GM21390 (cell line): Measurements from ENCODE around the gene GNG2.
A peak's percentile ranks its signal among the peaks of the same experiment; 100 is the strongest.

ENCODE experiments used
- ATAC-seq: cut with Tn5 transposase; IDR thresholded peaks from one replicate; pipeline ENCODE4 v1.9.1; 2021; ENCODE audit not compliant: unreplicated experiment

GNG2 gene

GRCh38 chr14:51855234-51855633, 5.2 kb upstream of the GNG2 start:
- no peak for ATAC-seq

- no peak for ATAC-seq
Observed at GRCh38 chr14:51856792-51857296, 3.6 kb upstream of the GNG2 start.

DNA sequence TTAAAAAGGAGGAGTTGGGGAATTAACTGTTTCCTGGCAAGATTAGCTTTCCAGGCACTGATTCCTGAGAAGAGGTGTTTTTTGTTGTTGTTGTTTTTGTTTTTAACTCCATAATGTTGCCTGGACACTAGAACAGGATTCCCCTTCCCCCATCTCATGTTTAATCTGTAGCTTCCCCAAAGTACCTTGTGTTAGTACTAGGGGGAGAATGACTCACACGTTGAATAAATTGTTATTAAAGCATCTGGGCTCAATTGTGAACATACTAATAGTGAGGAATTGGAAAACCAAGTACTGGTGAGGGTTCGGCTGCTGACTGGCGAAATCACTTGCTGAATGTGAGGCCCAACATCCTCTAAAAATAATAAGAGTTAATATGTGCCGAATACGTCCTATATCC, 1.3 kb upstream of the GNG2 start:
- ATAC-seq = no peak

- ATAC-seq = peak; percentile 19
Observed at GRCh38 chr14:51860825-51861499, 550 bp downstream of the GNG2 start.

- ATAC-seq = no peak
Observed at GRCh38 chr14:51862176-51862796, 1.9 kb downstream of the GNG2 start.

- ATAC-seq = no peak
Observed at GRCh38 chr14:51862860-51863259, 2.4 kb downstream of the GNG2 start.

DNA sequence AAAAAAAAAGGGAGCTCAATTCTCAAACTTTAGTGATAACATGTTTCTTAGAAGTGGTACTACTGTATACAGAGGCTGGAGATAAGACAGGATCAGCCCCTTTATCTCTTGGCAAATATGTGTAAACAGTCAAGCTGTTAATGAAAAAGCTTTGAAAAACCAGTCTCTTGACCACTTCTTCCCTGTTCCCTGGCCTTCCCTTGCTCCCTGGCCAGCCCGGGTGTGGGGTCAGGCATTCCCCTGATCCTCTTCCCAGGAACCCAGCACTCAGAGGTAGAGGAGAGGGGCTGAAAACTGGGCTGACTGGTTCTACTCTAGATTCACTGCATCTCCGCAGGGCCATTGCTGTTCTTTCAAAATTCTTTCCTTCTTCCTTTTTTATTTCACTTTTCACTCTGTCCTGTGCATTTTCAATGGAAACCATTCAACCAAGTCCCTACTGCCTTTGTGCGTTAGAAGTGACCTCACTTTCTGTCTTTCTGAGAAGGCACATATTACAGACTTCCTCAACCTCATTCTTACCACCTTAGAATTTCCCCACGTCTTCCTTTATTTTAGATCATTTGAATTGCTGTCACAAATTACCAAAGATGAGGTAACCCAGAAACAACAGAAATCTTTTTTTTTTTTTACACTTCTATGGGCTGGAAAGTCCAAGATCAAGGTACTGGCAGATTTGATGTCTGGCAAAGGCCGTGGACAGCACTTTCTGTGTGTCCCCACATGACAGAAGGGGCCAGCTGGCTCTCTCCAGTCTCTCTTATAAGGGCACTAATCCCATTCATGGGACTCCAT, 5.7 kb downstream of the GNG2 start:
- peak; percentile 53 for ATAC-seq

DNA sequence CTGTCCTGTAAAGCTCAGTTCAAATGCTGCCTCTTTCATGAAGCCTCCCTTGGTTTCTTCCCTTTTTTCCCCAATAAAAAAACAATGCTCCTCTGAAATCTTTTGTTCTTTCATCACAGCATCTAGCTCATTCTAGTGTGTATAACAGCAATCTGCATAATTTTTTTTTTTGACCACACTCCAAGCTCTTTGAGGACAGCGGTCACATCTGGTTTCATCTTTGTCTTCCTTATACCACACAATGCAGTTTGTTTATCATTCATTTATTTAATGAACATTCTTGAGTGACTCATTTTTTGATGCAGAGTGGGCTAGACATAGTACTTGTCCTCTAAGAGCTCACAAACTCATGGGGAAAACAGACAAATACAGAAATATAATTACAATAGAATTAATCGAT, 7.3 kb downstream of the GNG2 start:
- no peak for ATAC-seq

DNA sequence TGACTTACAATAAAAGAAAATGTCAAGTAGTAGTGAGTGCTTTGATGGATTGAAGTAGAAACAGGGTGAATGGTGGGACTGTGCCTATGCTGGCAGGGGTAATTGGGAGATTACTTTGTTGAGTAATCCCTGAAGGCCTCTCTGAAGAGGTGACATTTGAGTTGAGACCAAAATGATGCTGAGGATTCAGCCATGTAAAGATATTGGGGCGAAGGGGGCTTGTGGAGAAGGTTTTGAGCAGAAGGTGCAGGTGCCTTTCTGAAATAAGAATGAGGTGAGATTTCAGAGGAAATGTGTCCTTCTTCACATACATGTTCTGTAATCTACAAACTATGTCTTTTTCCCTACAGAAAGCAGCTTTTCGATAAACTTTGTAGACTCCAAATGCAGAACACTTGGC, 8.0 kb downstream of the GNG2 start:
- ATAC-seq = no peak

- no peak for ATAC-seq
Observed at GRCh38 chr14:51869411-51870100, 9.1 kb downstream of the GNG2 start.

- ATAC-seq = no peak
Observed at GRCh38 chr14:51870606-51871005, 10.2 kb downstream of the GNG2 start.

GRCh38 chr14:51871846-51872245, 11.4 kb downstream of the GNG2 start:
- ATAC-seq = no peak

DNA sequence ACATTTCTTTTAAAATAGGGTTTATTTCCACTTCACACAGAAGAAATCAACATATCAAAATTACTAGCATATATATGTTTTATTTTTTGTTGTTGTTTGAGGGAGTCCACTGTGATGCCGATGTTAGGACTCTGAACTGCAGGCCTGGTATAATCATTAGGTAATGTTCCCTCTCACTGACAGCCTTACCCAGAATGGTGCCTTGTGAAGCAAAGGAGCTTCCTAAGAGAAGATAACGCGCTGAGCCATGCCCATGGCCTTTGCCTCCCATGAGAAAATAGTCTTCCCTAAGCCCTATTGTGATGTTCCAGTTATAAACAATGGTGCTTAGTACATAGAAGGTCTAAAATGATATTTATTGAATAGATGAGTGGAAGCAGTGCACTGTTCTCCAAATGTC, 12.0 kb downstream of the GNG2 start:
- no peak for ATAC-seq

DNA sequence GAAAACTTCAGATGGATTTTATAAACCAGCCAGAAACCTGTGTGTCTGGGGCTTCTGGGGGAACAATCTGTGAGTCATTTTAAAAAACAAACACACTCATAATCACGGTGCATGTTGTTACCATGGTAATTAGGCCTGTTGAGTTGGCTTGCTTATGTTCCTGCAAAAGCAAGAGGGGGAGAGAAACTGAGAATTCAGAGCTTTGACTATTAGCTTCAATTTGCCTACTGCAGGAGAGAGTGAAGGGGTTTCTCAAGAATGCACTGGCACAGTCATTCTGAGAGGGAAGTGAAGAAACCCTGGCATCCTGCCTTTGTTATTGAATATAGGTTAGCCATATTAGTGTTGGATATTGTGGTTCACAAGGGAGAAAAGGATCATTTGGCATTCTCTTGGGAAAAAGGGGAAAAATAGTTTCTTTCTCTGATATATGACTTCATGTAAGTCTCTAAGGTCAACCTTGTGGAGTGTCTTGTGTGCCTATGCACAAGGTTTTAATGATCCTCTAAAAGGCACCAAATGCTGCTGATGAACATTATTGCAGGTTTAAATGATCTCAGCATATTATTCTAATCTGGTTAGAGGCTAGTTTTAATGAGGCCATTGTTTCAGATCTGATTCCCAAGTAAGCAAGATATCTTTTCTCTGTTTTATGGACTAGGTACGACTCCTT, 12.9 kb downstream of the GNG2 start:
- ATAC-seq = peak; percentile 96

DNA sequence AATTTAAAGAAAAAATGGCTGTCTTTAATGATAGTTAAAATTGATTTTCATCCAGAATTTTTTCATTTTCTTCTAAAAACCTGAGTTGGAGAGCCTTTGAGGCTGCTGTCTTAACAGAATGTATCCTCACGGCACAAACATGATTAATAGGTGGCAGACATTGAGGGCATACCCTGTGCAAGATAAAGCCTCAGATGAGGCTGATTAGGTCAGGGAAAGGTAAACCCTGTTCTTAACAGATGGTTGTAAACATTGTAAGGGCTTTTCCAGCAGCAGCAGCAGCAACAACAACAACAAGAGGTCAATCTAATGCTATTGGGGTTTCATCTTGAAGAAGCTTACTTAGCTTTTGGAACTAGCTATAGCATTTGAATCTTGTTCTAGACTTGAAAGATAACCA, 17.4 kb downstream of the GNG2 start:
- no peak for ATAC-seq

GRCh38 chr14:51879170-51879569, 18.8 kb downstream of the GNG2 start:
- ATAC-seq = no peak

- peak; percentile 50 for ATAC-seq
Observed at GRCh38 chr14:51880835-51881580, 20.6 kb downstream of the GNG2 start.

GRCh38 chr14:51881636-51882035, 21.2 kb downstream of the GNG2 start:
- ATAC-seq = no peak

DNA sequence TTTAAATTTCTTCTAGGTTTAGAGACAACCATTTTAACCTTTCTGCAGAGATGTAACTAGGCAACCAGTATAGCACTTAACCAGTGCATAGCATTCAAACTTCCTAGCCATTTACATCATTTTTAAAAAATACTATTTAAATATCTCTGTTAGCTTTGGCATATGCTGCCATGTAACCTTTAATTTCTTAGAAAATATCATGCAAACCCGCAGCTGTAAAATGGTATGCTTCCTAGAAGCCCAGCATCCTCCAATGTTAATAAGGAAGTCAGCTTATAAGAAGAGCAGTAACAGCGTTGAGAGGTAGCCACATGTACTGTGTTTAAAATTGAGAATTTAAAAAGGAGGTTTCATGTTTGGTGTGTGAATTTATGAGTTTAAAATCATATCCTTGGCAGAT, 22.8 kb downstream of the GNG2 start:
- no peak for ATAC-seq
